Transverse colon (tissue), 4 donors: ENCODE results near the gene MOGAT3.

Experiments
- POLR2A ChIP-seq: fragments of 450-650 bp; IDR thresholded peaks from one replicate; pipeline ENCODE4 v1.6.1; 2016; ENCODE audit warnings: antibody characterized with exemption, mild to moderate bottlenecking, moderate library complexity
- POLR2AphosphoS5 ChIP-seq, 3 donors: sonication (generic); formaldehyde crosslinking; IDR thresholded peaks; one replicate each; pipeline ENCODE4 v1.6.1; 2016; ENCODE audit warnings: antibody characterized with exemption in 3 of 3
- TF ChIP-seq, protein P1 (sequence below), 5 experiments: fragments of 200-600 bp in 3 of 5; fragments of 450-650 bp in 2 of 5; sonication (generic) in 3 of 5; IDR thresholded peaks; 1 replicate in 2 of 5; 2 replicates in 3 of 5; pipeline ENCODE4 v1.5.1; 2016 to 2017; ENCODE audit warnings: antibody characterized with exemption in 5 of 5, inconsistent platforms in 3 of 5, mild to moderate bottlenecking in 2 of 5, moderate library complexity in 1 of 5

DNA sequence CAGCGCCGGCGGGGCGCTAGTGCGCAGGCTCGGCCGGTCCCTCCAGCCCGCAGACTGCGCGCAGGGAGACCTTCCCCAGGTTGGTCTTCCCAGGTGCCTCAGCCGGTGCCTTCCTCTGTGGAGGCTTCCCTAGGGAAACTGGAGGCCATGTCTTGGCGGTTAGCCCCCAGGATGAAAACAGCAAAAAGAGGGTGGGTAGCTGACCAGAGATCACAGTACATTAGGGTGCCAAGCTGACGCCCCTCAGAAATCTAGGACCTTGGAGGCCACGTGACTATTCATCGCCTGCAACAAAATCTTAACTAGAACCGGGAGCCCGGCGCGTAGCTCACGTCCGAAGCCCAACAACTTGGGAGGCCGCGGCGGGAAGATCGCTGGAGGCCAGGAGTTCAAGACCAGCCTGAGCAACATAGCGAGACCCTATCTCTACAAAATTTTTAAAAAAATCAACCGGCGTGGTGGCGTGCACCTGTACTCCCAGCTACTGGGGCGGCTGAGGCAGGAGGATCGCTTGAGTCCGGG is 44.4 kb upstream of the MOGAT3 start:
- TF ChIP-seq, protein P1, sequence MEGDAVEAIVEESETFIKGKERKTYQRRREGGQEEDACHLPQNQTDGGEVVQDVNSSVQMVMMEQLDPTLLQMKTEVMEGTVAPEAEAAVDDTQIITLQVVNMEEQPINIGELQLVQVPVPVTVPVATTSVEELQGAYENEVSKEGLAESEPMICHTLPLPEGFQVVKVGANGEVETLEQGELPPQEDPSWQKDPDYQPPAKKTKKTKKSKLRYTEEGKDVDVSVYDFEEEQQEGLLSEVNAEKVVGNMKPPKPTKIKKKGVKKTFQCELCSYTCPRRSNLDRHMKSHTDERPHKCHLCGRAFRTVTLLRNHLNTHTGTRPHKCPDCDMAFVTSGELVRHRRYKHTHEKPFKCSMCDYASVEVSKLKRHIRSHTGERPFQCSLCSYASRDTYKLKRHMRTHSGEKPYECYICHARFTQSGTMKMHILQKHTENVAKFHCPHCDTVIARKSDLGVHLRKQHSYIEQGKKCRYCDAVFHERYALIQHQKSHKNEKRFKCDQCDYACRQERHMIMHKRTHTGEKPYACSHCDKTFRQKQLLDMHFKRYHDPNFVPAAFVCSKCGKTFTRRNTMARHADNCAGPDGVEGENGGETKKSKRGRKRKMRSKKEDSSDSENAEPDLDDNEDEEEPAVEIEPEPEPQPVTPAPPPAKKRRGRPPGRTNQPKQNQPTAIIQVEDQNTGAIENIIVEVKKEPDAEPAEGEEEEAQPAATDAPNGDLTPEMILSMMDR (IDR thresholded peaks at IDR 0.05), result no peak
- no peak for TF ChIP-seq POLR2AphosphoS5 (IDR thresholded peaks at IDR 0.05)
- no peak for TF ChIP-seq POLR2A
